HepG2 (cell line): ENCODE results near the gene TRIM8. TPM values are rescaled to one million over a fixed set of nuclear protein-coding genes. Genes with fewer than 3 reads are reported as not detected.

Source experiments
- EP300 ChIP-seq, 3 experiments: sonication (generic) in 1 of 3; formaldehyde crosslinking in 1 of 3; IDR thresholded peaks; 2 replicates each; pipeline versions ENCODE4 v1.5.1 to v1.6.1; 2011 to 2020; ENCODE audit warnings: low read depth in 2 of 3, low read length in 2 of 3, borderline replicate concordance in 1 of 3, improper control_type of control experiment in 1 of 3, mild to moderate bottlenecking in 1 of 3, missing genetic modification reagents in 1 of 3, moderate library complexity in 1 of 3
- FLYWCH1 ChIP-seq: sonication (generic); formaldehyde crosslinking; IDR thresholded peaks from 2 replicates; pipeline ENCODE4 v1.8.1; 2023; ENCODE audit warnings: mild to moderate bottlenecking, missing genetic modification reagents
- JUNB ChIP-seq: sonication (generic); formaldehyde crosslinking; IDR thresholded peaks from 2 replicates; pipeline ENCODE4 v1.8.0; 2022; ENCODE audit warnings: missing genetic modification reagents, mild to moderate bottlenecking, borderline replicate concordance
- MIER3 ChIP-seq: IDR thresholded peaks from 2 replicates; pipeline ENCODE4 v1.6.1; 2016; ENCODE audit warnings: missing compliant biosample characterization, borderline replicate concordance
- MTA1 ChIP-seq: sonication (generic); formaldehyde crosslinking; IDR thresholded peaks from 2 replicates; pipeline ENCODE4 v1.4.0; 2020; ENCODE audit warnings: missing genetic modification reagents, mild to moderate bottlenecking, borderline replicate concordance
- NFKB2 ChIP-seq: sonication (generic); formaldehyde crosslinking; IDR thresholded peaks from 2 replicates; pipeline ENCODE4 v1.4.0; 2020; ENCODE audit warnings: missing genetic modification reagents, borderline replicate concordance
- PLRG1 ChIP-seq: fragments of 450-650 bp; conservative IDR thresholded peaks from 2 replicates; pipeline ENCODE4 v1.6.1; 2016
- SAP130 ChIP-seq: IDR thresholded peaks from 2 replicates; pipeline ENCODE4 v1.6.1; 2016; ENCODE audit warnings: low read depth
- TEAD3 ChIP-seq: optimal IDR thresholded peaks from 2 replicates; pipeline ENCODE3; 2016; ENCODE audit warnings: borderline replicate concordance
- ZFX ChIP-seq: sonication (generic); formaldehyde crosslinking; IDR thresholded peaks from 2 replicates; pipeline ENCODE4 v1.4.0; 2020; ENCODE audit warnings: mild to moderate bottlenecking, low read depth, missing genetic modification reagents, moderate library complexity
- ZNF235 ChIP-seq: sonication (generic); formaldehyde crosslinking; IDR thresholded peaks from 2 replicates; pipeline ENCODE4 v1.8.1; 2023; ENCODE audit warnings: mild to moderate bottlenecking, missing genetic modification reagents, borderline replicate concordance
- ZNF367 ChIP-seq: sonication (generic); formaldehyde crosslinking; IDR thresholded peaks from 2 replicates; pipeline ENCODE4 v1.4.0; 2020; ENCODE audit warnings: missing genetic modification reagents, borderline replicate concordance
- ZNF790 ChIP-seq: sonication (generic); formaldehyde crosslinking; IDR thresholded peaks from 2 replicates; pipeline ENCODE4 v1.8.0; 2022; ENCODE audit warnings: missing genetic modification reagents, mild to moderate bottlenecking, borderline replicate concordance
- polyA plus RNA-seq, 8 experiments: library from polyadenylated mRNA; depleted of rRNA in 3 of 8; stranded (reverse) in 7 of 8; unstranded in 1 of 8; fragments of >200 nt; fragmentation: Illumina TruSeq in 4 of 8; extraction: Trizol in 4 of 8; gene quantifications; 2 replicates each; pipeline versions ENCODE4 v1.2.1 to v1.2.3, GENCODE V29; 2011 to 2016; ENCODE audit warnings: low read depth in 4 of 8, missing spikeins in 1 of 8, mixed read lengths in 1 of 8; ENCODE audit not compliant: insufficient read depth in 1 of 8
- total RNA-seq, 5 experiments: library from RNA; depleted of rRNA; stranded (reverse); fragments of >200 nt; fragmentation: Illumina TruSeq; extraction: Trizol; gene quantifications; 2 replicates each; pipeline ENCODE4 v1.2.3, GENCODE V29; 2016; ENCODE audit warnings: low read depth in 1 of 5
- TF ChIP-seq, protein P1 (sequence below): sonication (generic); formaldehyde crosslinking; IDR thresholded peaks from 2 replicates; pipeline ENCODE4 v1.4.0; 2020; ENCODE audit warnings: missing genetic modification reagents, mild to moderate bottlenecking, borderline replicate concordance
- TF ChIP-seq, protein P2 (sequence below): sonication (generic); formaldehyde crosslinking; IDR thresholded peaks from 2 replicates; pipeline ENCODE4 v1.4.0; 2020; ENCODE audit warnings: missing genetic modification reagents
- TF ChIP-seq, protein P3 (sequence below): sonication (generic); formaldehyde crosslinking; IDR thresholded peaks from 2 replicates; pipeline ENCODE4 v1.5.0; 2020; ENCODE audit warnings: missing genetic modification reagents, mild to moderate bottlenecking, borderline replicate concordance

The TRIM8 gene
- total and polyA plus RNA-seq, 2 of the 13 experiments (the other 11 are each of a cell fraction or from before 2014, with no cell fraction given), result 38.9 to 66.5 TPM

DNA sequence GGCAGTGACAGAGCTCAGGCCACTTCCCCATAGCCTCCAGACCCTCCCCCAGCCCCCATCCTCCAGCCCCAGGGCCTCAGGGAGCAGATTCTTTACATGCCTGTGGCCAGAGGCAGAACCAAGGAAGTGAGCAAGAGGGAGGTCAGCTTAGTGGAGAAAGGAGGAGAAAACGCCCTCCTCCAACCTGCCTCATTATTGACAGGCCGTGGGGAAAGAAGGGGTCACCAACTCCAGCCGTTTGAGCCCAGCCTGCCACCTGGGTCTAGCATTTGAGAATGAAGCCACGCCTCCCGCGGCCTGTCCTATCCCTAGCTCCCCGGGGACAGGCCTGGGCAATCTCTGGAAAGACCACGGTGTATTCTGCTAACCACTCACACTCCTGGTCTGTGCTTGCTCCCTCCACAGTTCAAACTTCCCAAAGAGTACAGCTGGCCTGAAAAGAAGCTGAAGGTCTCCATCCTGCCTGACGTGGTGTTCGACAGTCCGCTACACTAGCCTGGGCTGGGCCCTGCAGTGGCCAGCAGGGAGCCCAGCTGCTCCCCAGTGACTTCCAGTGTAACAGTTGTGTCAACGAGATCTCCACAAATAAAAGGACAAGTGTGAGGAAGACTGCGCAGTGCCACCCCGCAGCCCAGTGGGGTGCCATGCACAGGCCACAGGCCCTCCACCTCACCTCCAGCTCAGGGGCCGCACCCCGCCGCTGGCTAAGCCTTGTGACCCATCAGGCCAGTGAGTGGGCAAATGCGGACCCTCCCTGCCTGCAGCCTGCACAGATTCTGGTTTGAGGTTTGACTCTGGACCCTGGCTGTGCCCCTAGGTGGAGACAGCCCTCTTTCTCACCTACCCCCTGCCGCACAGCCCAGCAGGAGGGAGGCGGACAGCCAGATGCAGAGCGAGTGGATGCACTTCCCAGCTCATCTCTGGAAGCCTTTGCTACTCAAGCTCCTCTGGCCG, 14.3 kb upstream of the TRIM8 start (continued):
- TF ChIP-seq, protein P1, sequence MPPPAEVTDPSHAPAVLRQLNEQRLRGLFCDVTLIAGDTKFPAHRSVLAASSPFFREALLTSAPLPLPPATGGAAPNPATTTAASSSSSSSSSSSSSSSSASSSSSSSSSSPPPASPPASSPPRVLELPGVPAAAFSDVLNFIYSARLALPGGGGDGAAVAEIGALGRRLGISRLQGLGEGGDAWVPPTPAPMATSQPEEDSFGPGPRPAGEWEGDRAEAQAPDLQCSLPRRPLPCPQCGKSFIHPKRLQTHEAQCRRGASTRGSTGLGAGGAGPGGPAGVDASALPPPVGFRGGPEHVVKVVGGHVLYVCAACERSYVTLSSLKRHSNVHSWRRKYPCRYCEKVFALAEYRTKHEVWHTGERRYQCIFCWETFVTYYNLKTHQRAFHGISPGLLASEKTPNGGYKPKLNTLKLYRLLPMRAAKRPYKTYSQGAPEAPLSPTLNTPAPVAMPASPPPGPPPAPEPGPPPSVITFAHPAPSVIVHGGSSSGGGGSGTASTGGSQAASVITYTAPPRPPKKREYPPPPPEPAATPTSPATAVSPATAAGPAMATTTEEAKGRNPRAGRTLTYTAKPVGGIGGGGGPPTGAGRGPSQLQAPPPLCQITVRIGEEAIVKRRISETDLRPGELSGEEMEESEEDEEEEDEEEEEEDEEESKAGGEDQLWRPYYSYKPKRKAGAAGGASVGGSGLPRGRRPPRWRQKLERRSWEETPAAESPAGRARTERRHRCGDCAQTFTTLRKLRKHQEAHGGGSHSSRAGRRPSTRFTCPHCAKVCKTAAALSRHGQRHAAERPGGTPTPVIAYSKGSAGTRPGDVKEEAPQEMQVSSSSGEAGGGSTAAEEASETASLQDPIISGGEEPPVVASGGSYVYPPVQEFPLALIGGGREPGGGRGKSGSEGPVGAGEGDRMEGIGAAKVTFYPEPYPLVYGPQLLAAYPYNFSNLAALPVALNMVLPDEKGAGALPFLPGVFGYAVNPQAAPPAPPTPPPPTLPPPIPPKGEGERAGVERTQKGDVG (CRISPR knock-in tag), result 0 out of 2 replicates have a peak, but pooled peaks have one; percentile 35
- 0 out of 2 replicates have a peak, but pooled peaks have one; percentile 17 for TF ChIP-seq MTA1
- no peak for TF ChIP-seq JUNB (CRISPR knock-in tag)
- no peak for TF ChIP-seq MIER3 (CRISPR knock-in tag)
- no peak for TF ChIP-seq ZNF235 (CRISPR knock-in tag)
- peak; percentile 25; the same call in 1 of the 2 replicates for TF ChIP-seq SAP130
- no peak for TF ChIP-seq ZNF790 (CRISPR knock-in tag)
- TF ChIP-seq, protein P2, sequence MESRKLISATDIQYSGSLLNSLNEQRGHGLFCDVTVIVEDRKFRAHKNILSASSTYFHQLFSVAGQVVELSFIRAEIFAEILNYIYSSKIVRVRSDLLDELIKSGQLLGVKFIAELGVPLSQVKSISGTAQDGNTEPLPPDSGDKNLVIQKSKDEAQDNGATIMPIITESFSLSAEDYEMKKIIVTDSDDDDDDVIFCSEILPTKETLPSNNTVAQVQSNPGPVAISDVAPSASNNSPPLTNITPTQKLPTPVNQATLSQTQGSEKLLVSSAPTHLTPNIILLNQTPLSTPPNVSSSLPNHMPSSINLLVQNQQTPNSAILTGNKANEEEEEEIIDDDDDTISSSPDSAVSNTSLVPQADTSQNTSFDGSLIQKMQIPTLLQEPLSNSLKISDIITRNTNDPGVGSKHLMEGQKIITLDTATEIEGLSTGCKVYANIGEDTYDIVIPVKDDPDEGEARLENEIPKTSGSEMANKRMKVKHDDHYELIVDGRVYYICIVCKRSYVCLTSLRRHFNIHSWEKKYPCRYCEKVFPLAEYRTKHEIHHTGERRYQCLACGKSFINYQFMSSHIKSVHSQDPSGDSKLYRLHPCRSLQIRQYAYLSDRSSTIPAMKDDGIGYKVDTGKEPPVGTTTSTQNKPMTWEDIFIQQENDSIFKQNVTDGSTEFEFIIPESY, result peak; percentile 50
- peak; percentile 74 for TF ChIP-seq TEAD3 (CRISPR knock-in tag)
- TF ChIP-seq NFKB2 (CRISPR knock-in tag), result no peak
- TF ChIP-seq PLRG1, result no peak
- TF ChIP-seq, protein P3, sequence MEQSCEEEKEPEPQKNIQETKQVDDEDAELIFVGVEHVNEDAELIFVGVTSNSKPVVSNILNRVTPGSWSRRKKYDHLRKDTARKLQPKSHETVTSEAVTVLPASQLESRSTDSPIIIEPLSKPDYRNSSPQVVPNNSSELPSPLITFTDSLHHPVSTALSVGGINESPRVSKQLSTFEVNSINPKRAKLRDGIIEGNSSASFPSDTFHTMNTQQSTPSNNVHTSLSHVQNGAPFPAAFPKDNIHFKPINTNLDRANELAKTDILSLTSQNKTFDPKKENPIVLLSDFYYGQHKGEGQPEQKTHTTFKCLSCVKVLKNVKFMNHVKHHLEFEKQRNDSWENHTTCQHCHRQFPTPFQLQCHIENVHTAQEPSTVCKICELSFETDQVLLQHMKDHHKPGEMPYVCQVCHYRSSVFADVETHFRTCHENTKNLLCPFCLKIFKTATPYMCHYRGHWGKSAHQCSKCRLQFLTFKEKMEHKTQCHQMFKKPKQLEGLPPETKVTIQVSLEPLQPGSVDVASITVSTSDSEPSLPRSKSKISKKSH (CRISPR knock-in tag), result 0 out of 2 replicates have a peak, but pooled peaks have one; percentile 23
- peak; percentile 53; the same call in 1 of the 2 replicates for TF ChIP-seq ZFX (CRISPR knock-in tag)
- no peak for TF ChIP-seq FLYWCH1 (CRISPR knock-in tag)
- TF ChIP-seq ZNF367 (CRISPR knock-in tag), result no peak
- peak in 1 of 2 experiments; percentile 18; a peak in 1 of 4 replicates for TF ChIP-seq EP300 (IDR thresholded peaks at IDR 0.05; ENCODE audit: low read depth in 2 of 2, low read length in 2 of 2)
- TF ChIP-seq EP300 (CRISPR knock-in tag; IDR thresholded peaks at IDR 0.05; ENCODE audit: borderline replicate concordance), result no peak
